H1 (cell line): ENCODE measurements around the gene DRC1. TPM values are rescaled to one million over a fixed set of nuclear protein-coding genes. Genes with fewer than 3 reads are reported as not detected.
"Not testable (repeated sequence)": the region's sequence is repeated elsewhere in the genome, so short reads cannot be mapped to it uniquely, and the experiment has no call there.

Experiments
- CTCF ChIA-PET: fragments of 300-600 bp; sonication (Branson Sonifier 250); formaldehyde crosslinking; loops from one replicate; lab custom pipeline; 2021; ENCODE audit not compliant: partially characterized antibody; lab: Charles Lee
- POLR2A ChIA-PET: fragments of 300-600 bp; sonication (Branson Sonifier 250); formaldehyde crosslinking; loops from one replicate; lab custom pipeline; 2021; ENCODE audit warnings: inconsistent platforms; ENCODE audit not compliant: partially characterized antibody; lab: Charles Lee
- DNase-seq, 2 experiments: peaks; one replicate each; pipeline versions ENCODE4 v3.0.0 to v3.0.0-alpha.2; 2010 to 2022; ENCODE audit warnings: low spot score in 2 of 2, low read depth in 1 of 2, mixed read lengths in 1 of 2
- FAIRE-seq: peaks from 2 replicates; lab custom pipeline; 2011; peaks lifted over from hg19 to GRCh38; lab: Jason Lieb, UNC
- H2AFZ ChIP-seq: 2 replicates; pipeline ENCODE4 v1.8.1; 2012; ENCODE audit warnings: low read length, inconsistent platforms
- H2AK5ac ChIP-seq: 2 replicates; pipeline ENCODE4 v1.6.1; 2013; ENCODE audit warnings: low read depth, low read length
- H2BK120ac ChIP-seq: replicated peaks from 2 replicates; pipeline ENCODE3; 2013; ENCODE audit warnings: low read depth, low read length, inconsistent platforms
- H2BK12ac ChIP-seq: 2 replicates; pipeline ENCODE4 v1.6.1; 2013; ENCODE audit warnings: low read depth, low read length
- H2BK15ac ChIP-seq: 2 replicates; pipeline ENCODE4 v1.6.1; 2013; ENCODE audit warnings: low read length
- H2BK20ac ChIP-seq: 2 replicates; pipeline ENCODE4 v1.6.1; 2013; ENCODE audit warnings: low read length
- H2BK5ac ChIP-seq: 2 replicates; pipeline ENCODE4 v1.6.1; 2013; ENCODE audit warnings: low read depth, low read length
- H3K14ac ChIP-seq: 2 replicates; pipeline ENCODE4 v1.6.1; 2013; ENCODE audit warnings: inconsistent platforms; ENCODE audit not compliant: insufficient read length
- H3K18ac ChIP-seq: 2 replicates; pipeline ENCODE4 v1.6.1; 2013; ENCODE audit warnings: low read length; ENCODE audit errors: extremely low read depth
- H3K23ac ChIP-seq: 2 replicates; pipeline ENCODE4 v1.6.1; 2013; ENCODE audit warnings: inconsistent platforms; ENCODE audit not compliant: insufficient read length
- H3K23me2 ChIP-seq: 2 replicates; pipeline ENCODE4 v1.6.1; 2013; ENCODE audit warnings: low read depth, low read length
- H3K27ac ChIP-seq: 2 replicates; pipeline ENCODE4 v1.6.1; 2011; ENCODE audit warnings: low read depth, low read length, inconsistent platforms
- H3K27me3 ChIP-seq, 4 experiments: replicated peaks in 1 of 4; 1 replicate in 1 of 4; 2 replicates in 3 of 4; pipeline versions ENCODE4 v1.6.1 to v1.8.1; 2011 to 2013; ENCODE audit warnings: low read length in 3 of 4, mild to moderate bottlenecking in 3 of 4, inconsistent platforms in 2 of 4, mixed read lengths in 2 of 4, moderate library complexity in 1 of 4; ENCODE audit not compliant: control insufficient read depth in 3 of 4, insufficient read depth in 3 of 4; ENCODE audit errors: extremely low read depth in 1 of 4
- H3K36me3 ChIP-seq, 4 experiments: 2 replicates each; pipeline versions ENCODE4 v1.6.1 to v1.8.1; 2011 to 2013; ENCODE audit warnings: mild to moderate bottlenecking in 4 of 4, low read length in 3 of 4, moderate library complexity in 2 of 4, control low read depth in 1 of 4, inconsistent platforms in 1 of 4; ENCODE audit not compliant: insufficient read depth in 4 of 4, control insufficient read depth in 2 of 4
- H3K4ac ChIP-seq: replicated peaks from 2 replicates; pipeline ENCODE3; 2013; ENCODE audit warnings: low read length, low read depth, mixed read lengths, inconsistent platforms; ENCODE audit not compliant: insufficient read length
- H3K4me1 ChIP-seq, 4 experiments: replicated peaks in 1 of 4; 1 replicate in 1 of 4; 2 replicates in 3 of 4; pipeline versions ENCODE4 v1.6.1 to v1.8.1; 2011 to 2013; ENCODE audit warnings: low read length in 3 of 4, inconsistent platforms in 2 of 4, mixed read lengths in 1 of 4; ENCODE audit not compliant: insufficient read depth in 4 of 4, control insufficient read depth in 3 of 4
- H3K4me2 ChIP-seq, 2 experiments: 2 replicates each; pipeline versions ENCODE4 v1.6.1 to v1.8.1; 2011 to 2013; ENCODE audit warnings: low read depth in 2 of 2, low read length in 2 of 2, control low read depth in 1 of 2, inconsistent platforms in 1 of 2, mild to moderate bottlenecking in 1 of 2; ENCODE audit not compliant: insufficient read depth in 1 of 2
- H3K4me3 ChIP-seq, 4 experiments: fragments of 200-600, 300-600 bp in 1 of 4; sonication (generic), shearing (Covaris generic), sonication (Bioruptor Twin) in 1 of 4; 2 replicates each; pipeline versions ENCODE4 v1.5.1 to v1.8.1; 2011 to 2016; ENCODE audit warnings: low read length in 4 of 4, low read depth in 3 of 4, control low read depth in 2 of 4, inconsistent platforms in 2 of 4, mild to moderate bottlenecking in 2 of 4, mixed read lengths in 1 of 4, moderate library complexity in 1 of 4; ENCODE audit not compliant: insufficient read depth in 2 of 4; ENCODE audit errors: extremely low read depth in 1 of 4
- H3K56ac ChIP-seq: replicated peaks from 2 replicates; pipeline ENCODE3; 2013; ENCODE audit warnings: low read depth, mild to moderate bottlenecking, mixed read lengths, low read length, inconsistent platforms; ENCODE audit not compliant: insufficient read length
- H3K79me1 ChIP-seq: 2 replicates; pipeline ENCODE4 v1.6.1; 2013; ENCODE audit warnings: low read depth, low read length, control low read depth
- H3K79me2 ChIP-seq, 2 experiments: 2 replicates each; pipeline versions ENCODE4 v1.6.1 to v1.8.1; 2012 to 2013; ENCODE audit warnings: low read length in 2 of 2, mild to moderate bottlenecking in 2 of 2, inconsistent platforms in 1 of 2; ENCODE audit not compliant: insufficient read depth in 2 of 2, control insufficient read depth in 1 of 2
- H3K9ac ChIP-seq, 4 experiments: replicated peaks in 1 of 4; 1 replicate in 1 of 4; 2 replicates in 3 of 4; pipeline versions ENCODE4 v1.6.1 to v1.8.1; 2011 to 2013; ENCODE audit warnings: low read depth in 3 of 4, low read length in 3 of 4, control low read depth in 2 of 4, mild to moderate bottlenecking in 2 of 4, moderate library complexity in 2 of 4, inconsistent platforms in 1 of 4; ENCODE audit errors: extremely low read depth in 1 of 4
- H3K9me3 ChIP-seq, 2 experiments: 2 replicates each; pipeline versions ENCODE4 v1.6.1 to v1.8.1; 2012 to 2013; ENCODE audit warnings: mild to moderate bottlenecking in 2 of 2, moderate library complexity in 2 of 2, control low read depth in 1 of 2, inconsistent platforms in 1 of 2, low read depth in 1 of 2, low read length in 1 of 2, mixed read lengths in 1 of 2; ENCODE audit not compliant: insufficient read depth in 2 of 2
- H4K20me1 ChIP-seq, 2 experiments: replicated peaks in 1 of 2; 2 replicates each; pipeline versions ENCODE3 to v1.8.1; 2011 to 2013; ENCODE audit warnings: inconsistent platforms in 2 of 2, low read length in 2 of 2, mild to moderate bottlenecking in 1 of 2; ENCODE audit not compliant: insufficient read depth in 2 of 2, control insufficient read depth in 1 of 2
- H4K5ac ChIP-seq: 2 replicates; pipeline ENCODE4 v1.6.1; 2013; ENCODE audit warnings: low read length, low read depth, mixed read lengths, inconsistent platforms; ENCODE audit not compliant: insufficient read length
- H4K8ac ChIP-seq: 2 replicates; pipeline ENCODE4 v1.8.0; 2013; ENCODE audit warnings: mild to moderate bottlenecking, moderate library complexity, low read length, inconsistent platforms; ENCODE audit not compliant: insufficient read depth; ENCODE audit errors: extremely low read depth
- H4K91ac ChIP-seq: replicated peaks from 2 replicates; pipeline ENCODE3; 2013; ENCODE audit warnings: low read length, mixed read lengths, inconsistent platforms; ENCODE audit not compliant: insufficient read length
- WGBS, 2 experiments: shearing (Covaris generic) in 1 of 2; methylation state at CpG; one replicate each; pipeline versions ENCODE4 v1.1.6 to v1.1.7; 2013 to 2015; ENCODE audit warnings: low lambda C conversion rate in 2 of 2, mixed read lengths in 2 of 2, inconsistent platforms in 1 of 2, low coverage in 1 of 2, missing lambda C conversion rate in 1 of 2; ENCODE audit not compliant: insufficient replicate concordance in 2 of 2, insufficient coverage in 1 of 2, insufficient read length in 1 of 2; ENCODE audit errors: extremely low coverage in 1 of 2, missing lambda C conversion rate in 1 of 2; 5-methylcytosine and 5-hydroxymethylcytosine counted together
- polyA plus RNA-seq, 7 experiments: library from polyadenylated mRNA; depleted of rRNA in 3 of 7; stranded (reverse) in 5 of 7; unstranded in 2 of 7; fragments of >200 nt in 5 of 7; fragments of 200-250 nt in 2 of 7; gene quantifications; 1 replicate in 5 of 7; 2 replicates in 1 of 7; 4 replicates in 1 of 7; pipeline versions ENCODE4 v1.2.1 to v1.2.3, GENCODE V29; 2011 to 2013; ENCODE audit warnings: missing spikeins in 2 of 7, mixed read lengths in 2 of 7
- total RNA-seq: library from RNA; stranded (reverse); fragmentation: NEBNext Ultra II Directional; extraction: Animal tissue kit (Norgen Biotek cat#: 25700); gene quantifications from 2 replicates; pipeline ENCODE4 v1.2.1, GENCODE V29; 2021

DRC1 gene
- total and polyA plus RNA-seq, 2 of the 8 experiments (the other 6 are each of a cell fraction or from before 2014, with no cell fraction given), result 0.08 TPM; not detected in 1

DNA sequence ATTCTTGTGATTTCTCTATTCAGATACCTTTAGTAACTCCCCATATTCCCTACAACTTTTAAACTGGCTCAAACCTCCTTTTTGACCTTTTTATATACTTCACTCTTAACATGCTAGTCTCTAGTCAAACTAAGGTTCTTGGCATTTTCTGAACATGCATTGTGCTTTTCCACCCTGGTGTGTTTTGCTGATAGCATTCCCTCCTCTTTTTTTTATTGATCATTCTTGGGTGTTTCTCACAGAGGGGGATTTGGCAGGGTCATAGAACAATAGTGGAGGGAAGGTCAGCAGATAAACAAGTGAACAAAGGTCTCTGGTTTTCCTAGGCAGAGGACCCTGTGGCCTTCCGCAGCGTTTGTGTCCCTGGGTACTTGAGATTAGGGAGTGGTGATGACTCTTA lies 32.1 kb upstream of the DRC1 start:
- H2AFZ ChIP-seq, H3K4me2 ChIP-seq, H4K8ac ChIP-seq, H3K14ac ChIP-seq, H4K91ac ChIP-seq, H3K27ac ChIP-seq, H2BK15ac ChIP-seq, POLR2A ChIA-PET, H2BK120ac ChIP-seq, H3K27me3 ChIP-seq, H3K9ac ChIP-seq, H2BK12ac ChIP-seq, H2BK5ac ChIP-seq, H4K20me1 ChIP-seq, FAIRE-seq, DNase-seq, H3K79me2 ChIP-seq, H3K18ac ChIP-seq, H3K4ac ChIP-seq, CTCF ChIA-PET, H3K79me1 ChIP-seq, H3K9me3 ChIP-seq, H3K4me3 ChIP-seq, H3K4me1 ChIP-seq, H3K56ac ChIP-seq, H3K23me2 ChIP-seq, H2BK20ac ChIP-seq, H3K23ac ChIP-seq, H2AK5ac ChIP-seq, H4K5ac ChIP-seq: not testable (repeated sequence)
- 79% methylated on average over 2 of the region's 2 CpGs; no CpG with 5 or more reads in 1 of the 2 experiments for WGBS, 2 experiments
- peaks cover 0 to 32% (median 18%) of the 10 kb centered on the region in 4 experiments; a peak in 6 of 8 replicates for H3K36me3 ChIP-seq

DNA sequence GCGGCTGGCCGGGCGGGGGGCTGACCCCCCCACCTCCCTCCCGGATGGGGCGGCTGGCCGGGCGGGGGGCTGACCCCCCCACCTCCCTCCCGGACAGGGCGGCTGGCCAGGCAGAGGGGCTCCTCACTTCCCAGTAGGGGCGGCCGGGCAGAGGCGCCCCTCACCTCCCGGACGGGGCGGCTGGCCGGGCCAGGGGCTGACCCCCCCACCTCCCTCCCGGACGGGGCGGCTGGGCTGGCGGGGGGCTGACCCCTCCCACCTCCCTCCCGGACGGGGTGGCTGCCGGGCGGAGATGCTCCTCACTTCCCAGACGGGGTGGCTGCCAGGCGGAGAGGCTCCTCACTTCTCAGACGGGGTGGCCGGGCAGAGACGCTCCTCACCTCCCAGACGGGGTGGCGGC lies 30.8 kb upstream of the DRC1 start:
- H4K5ac ChIP-seq, H3K4ac ChIP-seq, H3K9me3 ChIP-seq, H2BK12ac ChIP-seq, H3K79me1 ChIP-seq, H3K4me1 ChIP-seq, H3K4me2 ChIP-seq, H2AFZ ChIP-seq, H3K18ac ChIP-seq, H2BK15ac ChIP-seq, H3K14ac ChIP-seq, H3K4me3 ChIP-seq, H3K56ac ChIP-seq, H4K8ac ChIP-seq, H2BK20ac ChIP-seq, H3K27ac ChIP-seq, POLR2A ChIA-PET, FAIRE-seq, H3K23ac ChIP-seq, H3K79me2 ChIP-seq, H3K23me2 ChIP-seq, H2BK120ac ChIP-seq, H2AK5ac ChIP-seq, H3K27me3 ChIP-seq, H4K20me1 ChIP-seq, H4K91ac ChIP-seq, CTCF ChIA-PET, DNase-seq, H3K9ac ChIP-seq, H2BK5ac ChIP-seq: not testable (repeated sequence)
- H3K36me3 ChIP-seq, result peaks cover 2 to 41% (median 24%) of the 10 kb centered on the region in 4 experiments; a peak in 7 of 8 replicates
- WGBS, 2 experiments, result no CpG with 5 or more reads among the region's 31 CpGs
